HG03025 (cell line): ENCODE data around the gene TPSD1.
"Not testable (repeated sequence)": the region's sequence is repeated elsewhere in the genome, so short reads cannot be mapped to it uniquely, and the experiment has no call there.

Experiments used
- ATAC-seq: cut with Tn5 transposase; IDR thresholded peaks from one replicate; pipeline ENCODE4 v1.9.1; 2021; ENCODE audit warnings: mild to moderate bottlenecking, moderate library complexity; ENCODE audit not compliant: unreplicated experiment, low FRiP score

The TPSD1 gene

DNA sequence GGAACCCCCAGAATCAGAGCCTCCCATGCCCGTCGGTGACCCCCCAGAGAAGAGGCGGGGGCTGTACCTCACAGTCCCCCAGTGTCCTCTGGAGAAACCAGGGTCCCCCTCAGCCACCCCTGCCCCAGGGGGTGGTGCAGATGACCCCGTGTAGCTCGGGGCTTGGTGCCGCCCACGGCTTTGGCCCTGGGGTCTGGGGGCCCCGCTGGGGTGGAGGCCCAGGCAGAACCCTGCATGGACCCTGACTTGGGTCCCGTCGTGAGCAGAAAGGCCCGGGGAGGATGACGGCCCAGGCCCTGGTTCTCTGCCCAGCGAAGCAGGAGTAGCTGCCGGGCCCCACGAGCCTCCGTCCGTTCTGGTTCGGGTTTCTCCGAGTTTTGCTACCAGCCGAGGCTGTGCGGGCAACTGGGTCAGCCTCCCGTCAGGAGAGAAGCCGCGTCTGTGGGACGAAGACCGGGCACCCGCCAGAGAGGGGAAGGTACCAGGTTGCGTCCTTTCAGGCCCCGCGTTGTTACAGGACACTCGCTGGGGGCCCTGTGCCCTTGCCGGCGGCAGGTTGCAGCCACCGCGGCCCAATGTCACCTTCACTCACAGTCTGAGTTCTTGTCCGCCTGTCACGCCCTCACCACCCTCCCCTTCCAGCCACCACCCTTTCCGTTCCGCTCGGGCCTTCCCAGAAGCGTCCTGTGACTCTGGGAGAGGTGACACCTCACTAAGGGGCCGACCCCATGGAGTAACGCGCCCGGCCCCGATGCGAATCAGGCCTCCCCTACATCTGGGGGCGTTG is 34.8 kb upstream of the TPSD1 start:
- ATAC-seq: no peak

DNA sequence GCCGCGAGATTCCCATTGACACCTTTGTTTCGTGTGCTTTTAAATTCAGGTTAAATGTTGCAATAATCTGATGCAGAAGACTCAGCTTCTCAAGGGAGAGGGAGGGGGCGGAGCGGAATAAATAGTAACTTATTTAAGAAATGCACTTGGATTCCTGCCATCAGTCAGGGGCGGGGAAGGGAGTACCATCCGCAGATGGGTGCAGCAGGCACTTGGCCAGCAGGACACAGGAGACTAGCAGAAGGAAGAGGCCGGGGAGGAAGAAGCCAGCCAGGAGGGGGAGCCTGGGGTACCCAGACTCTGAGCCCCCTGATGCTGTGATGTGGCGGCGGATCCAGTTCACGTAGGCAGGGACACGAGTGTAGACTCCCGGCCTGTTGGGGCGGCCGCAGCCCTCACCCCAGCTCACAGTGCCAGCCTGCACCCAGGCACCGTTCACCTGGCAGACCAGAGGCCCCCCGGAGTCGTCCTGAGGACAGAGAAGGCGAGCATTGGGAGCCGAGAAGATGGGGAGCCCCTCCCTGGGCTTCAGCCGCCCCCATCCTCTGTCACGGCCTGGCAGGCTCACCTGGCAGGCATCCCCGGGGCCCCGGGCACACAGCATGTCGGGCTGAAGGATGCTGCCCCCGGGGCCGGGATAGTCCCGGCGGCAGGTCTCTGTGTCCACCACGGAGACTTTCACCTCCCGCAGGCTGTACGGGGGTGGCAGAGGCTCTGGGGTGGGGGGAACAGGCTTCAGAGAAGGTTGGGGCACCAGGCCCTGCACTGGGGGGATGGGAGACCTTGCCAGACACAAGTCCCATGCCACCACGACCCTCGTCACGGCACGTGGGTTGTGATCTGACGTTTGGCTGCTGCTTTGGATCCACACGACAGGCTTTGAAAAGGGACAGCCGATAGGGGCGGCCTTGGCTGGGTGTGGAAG is 34.0 kb upstream of the TPSD1 start:
- ATAC-seq: no peak

GRCh38 chr16:1222553-1223354 is 33.1 kb upstream of the TPSD1 start:
- ATAC-seq: no peak

GRCh38 chr16:1223355-1224214 is 32.3 kb upstream of the TPSD1 start:
- no peak for ATAC-seq

DNA sequence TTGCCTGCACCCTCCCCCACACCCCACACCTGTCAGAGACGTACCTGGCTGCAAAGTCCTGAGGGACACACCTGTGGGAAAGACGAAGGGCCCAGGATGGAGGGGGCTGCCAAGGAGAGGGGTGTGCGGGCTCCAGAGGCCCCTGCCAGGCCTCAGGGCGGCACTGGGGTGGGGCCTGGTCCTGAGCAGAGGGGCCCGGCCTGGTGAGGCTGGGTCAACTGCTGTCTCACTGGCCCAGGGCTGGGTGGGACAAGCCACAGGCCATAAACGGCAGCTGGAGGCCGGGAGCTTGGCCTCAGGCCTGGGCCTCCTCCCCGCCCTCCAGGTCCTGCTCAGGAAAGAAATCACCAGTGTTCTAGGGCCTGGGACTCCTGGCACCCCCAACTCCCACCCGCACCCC is 31.3 kb upstream of the TPSD1 start:
- ATAC-seq: no peak

DNA sequence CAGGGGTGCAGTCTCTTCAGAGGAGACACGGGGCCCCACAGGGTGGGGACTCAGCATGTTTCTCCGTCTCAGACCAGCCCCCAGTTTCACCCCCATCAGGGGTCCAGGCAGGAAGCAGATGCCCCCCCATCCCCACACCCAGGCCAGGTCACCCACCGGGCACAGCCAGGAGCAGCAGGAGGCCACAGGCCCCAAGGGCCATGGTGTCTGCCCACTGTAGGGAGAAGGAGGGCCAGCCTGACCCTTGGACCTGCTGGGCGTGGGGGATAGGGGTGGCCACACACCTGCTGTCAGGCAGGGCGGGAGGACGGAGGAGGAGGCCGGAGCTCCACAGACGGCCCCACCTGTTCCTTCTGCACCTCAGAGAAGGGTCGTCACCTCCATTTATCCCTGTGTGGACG is 30.8 kb upstream of the TPSD1 start, which contains the start of gene TPSG1:
TPSG1 (minus strand) TSS at position 218 of the 401 bp plus-strand sequence; CDS start at position 202, 16 bp downstream.
- no peak for ATAC-seq

DNA sequence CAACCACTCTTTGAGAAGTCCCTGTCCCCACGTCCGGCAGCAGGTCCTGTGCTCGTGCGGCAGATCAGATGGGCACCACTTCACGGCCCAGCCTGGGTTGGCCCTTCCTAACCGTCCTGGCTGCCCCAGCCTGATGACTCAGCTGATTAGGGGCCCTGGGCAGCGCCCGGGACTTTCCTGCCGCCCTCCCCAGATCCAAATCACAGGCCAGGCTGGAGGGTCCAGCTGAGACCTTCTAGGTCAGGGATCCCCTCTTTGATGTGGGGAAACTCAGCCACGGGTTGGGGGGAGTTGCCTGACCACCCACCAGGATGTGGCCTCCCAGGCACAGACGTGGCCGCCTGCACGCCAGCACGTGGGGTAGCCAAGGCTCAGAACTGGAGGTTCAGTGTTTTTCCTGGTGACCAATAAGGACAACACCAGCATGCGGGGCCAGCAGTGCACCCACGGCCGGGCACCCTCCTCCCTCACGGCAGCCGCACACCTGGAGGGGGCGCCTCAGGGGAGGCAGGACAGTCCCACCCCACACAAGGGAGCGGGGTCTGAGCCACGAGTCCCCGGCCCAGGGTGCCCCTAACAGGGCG is 30.0 kb upstream of the TPSD1 start:
- ATAC-seq: not testable (repeated sequence)

- not testable (repeated sequence) for ATAC-seq
These were observed 29.2 kb upstream of the TPSD1 start for GRCh38 chr16:1226692-1227091.

GRCh38 chr16:1228227-1228626 is 27.6 kb upstream of the TPSD1 start:
- not testable (repeated sequence) for ATAC-seq

DNA sequence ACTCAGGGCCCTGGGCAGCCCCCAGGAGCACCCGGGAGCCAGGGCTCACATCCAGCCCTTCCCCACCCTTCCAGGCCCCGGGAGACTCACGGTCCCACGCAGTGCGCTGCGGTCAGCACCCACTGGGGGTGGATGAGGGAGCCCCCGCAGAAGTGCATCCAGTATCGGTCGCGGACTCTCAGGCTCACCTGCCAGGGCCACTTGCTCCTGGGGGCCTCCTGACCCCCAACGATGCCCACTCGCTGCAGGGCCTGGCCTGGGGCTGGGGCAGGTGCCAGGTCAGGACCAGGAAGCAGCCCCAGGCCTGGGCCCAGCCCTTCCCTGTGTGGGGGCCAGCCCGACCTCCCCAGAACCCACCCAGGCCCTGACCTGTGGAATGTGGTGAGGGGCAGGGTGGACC is 26.4 kb upstream of the TPSD1 start:
- ATAC-seq: not testable (repeated sequence)

GRCh38 chr16:1230084-1230470 is 25.8 kb upstream of the TPSD1 start, which contains the start of gene TPSB2:
TPSB2 (minus strand) TSS chr16:1230184; CDS start chr16:1229951, 233 bp downstream.
- not testable (repeated sequence) for ATAC-seq

DNA sequence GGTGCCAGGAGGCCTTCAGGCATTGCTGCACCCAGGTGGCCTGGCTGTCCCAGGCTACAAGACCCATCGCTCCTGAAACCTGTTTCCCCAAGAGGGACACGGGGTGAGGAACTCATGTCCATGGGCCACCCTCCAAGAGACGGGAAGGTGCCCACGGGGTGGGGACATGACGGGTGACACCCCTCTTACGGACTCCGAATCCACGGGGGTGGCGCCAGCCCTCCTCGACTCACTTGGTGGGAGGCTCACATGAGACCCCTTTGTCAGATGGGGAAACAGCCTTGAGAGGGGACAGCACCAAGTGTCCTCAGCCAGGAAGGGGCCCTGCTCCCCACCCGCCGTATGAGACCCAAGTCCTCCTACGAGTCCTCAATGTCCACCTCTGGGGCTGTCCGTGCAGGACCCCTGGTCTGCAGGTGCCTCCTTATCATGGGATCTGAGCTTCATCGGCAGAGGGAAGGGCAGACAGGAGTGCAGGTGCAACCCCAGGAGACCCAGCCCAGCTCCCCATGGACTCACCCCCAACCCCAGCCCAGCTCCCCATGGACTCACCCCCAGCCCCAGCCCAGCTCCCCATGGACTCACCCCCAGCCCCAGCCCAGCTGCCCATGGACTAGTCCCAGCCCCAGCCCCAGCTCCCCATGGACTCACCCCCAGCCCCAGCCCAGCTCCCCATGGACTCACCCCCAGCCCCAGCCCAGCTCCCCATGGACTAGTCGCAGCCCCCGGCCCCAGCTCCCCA is 25.2 kb upstream of the TPSD1 start:
- not testable (repeated sequence) for ATAC-seq

DNA sequence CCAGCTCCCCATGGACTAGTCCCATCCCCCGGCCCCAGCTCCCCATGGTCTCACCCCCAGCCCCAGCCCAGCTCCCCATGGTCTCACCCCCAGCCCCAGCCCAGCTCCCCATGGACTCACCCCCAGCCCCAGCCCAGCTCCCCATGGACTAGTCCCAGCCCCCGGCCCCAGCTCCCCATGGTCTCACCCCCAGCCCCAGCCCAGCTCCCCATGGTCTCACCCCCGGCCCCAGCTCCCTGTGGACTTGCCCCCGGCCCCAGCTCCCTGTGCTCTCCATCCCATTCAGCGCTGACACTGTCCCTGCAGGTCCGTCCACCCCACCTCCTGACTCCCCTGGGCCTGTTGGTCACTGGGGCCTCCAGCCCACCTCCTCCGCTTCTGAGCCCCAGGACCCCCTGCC is 24.6 kb upstream of the TPSD1 start:
- ATAC-seq: not testable (repeated sequence)

- ATAC-seq: not testable (repeated sequence)
These were observed 23.7 kb upstream of the TPSD1 start for GRCh38 chr16:1232049-1232748.

DNA sequence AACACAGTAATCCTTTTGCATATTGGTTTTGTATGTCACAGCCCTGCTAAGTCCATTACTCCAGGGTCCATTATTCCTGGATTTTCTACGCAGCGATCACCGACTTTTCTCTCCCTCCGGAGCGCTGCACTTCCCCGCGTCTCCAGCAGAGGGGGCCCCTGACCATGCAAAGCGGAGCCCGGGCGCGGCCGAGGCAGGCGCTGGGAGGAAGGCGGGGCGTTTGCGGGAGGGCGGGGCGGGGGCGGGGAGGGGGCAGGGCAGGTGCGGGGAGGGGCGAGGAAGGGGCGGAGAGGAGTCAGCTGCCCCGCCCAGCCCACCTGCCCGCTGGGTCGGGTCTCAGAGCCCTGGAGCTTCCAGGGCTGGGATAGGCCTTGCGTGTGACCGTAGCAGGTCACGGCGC is 19.2 kb upstream of the TPSD1 start:
- ATAC-seq: not testable (repeated sequence)

- no peak for ATAC-seq
These were observed 17.9 kb upstream of the TPSD1 start for GRCh38 chr16:1237990-1238389.

DNA sequence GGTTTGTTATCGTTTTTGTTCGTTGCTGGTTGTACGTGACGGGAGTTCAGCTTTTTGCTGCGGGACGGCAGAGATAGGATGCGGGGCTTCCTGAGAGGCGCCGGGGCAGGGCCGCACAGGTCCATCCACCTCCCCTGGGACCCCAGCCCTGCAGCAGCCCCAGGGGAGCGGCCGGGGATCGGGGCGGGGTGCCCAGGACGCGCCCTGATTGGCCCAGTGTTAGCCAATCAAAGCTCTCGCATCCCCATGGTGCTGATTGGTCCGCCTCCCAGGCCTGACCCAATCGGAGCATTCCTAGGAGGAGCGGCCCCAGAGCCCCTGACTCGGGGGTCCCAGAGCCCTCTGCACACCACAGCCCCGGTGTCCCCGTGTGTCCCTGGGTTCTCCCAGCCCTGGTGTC is 17.0 kb upstream of the TPSD1 start:
- ATAC-seq: not testable (repeated sequence)

DNA sequence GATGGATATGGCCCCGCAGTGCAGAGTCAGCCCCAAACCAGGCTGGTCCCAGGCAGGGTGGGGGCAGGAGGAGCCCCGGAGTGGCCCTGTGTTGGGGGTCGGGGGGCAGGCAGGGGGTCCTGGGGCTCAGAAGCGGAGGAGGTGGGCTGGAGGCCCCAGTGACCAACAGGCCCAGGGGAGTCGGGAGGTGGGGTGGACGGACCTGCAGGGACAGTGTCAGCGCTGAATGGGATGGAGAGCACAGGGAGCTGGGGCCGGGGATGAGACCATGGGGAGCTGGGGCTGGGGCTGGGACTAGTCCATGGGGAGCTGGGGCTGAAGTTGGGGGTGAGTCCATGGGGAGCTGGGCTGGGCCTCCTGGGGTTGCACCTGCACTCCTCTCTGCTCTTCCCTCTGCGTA is 16.3 kb upstream of the TPSD1 start:
- not testable (repeated sequence) for ATAC-seq
